Upper lobe of left lung (tissue), 6 donors: ENCODE measurements around the gene CYB5R3. TPM values are rescaled to one million over a fixed set of nuclear protein-coding genes. Genes with fewer than 3 reads are reported as not detected.
A peak's percentile ranks its signal among the peaks of the same experiment; 100 is the strongest.
"Not testable (repeated sequence)": the region's sequence is repeated elsewhere in the genome, so short reads cannot be mapped to it uniquely, and the experiment has no call there.

Source experiments
- ATAC-seq, 2 donors: fragments of 200-7000 bp; cut with Tn5 transposase; one replicate each; pipeline ENCODE4 v1.9.1; 2022; ENCODE audit warnings: mild to moderate bottlenecking in 2 of 2, moderate library complexity in 2 of 2; ENCODE audit not compliant: low FRiP score in 2 of 2
- DNase-seq, 2 donors: peaks; one replicate each; pipeline ENCODE4 v3.0.0-alpha.2; 2019 to 2020
- H3K27ac ChIP-seq, 4 donors: fragments of 200-600 bp; sonication (generic); one replicate each; pipeline ENCODE4 v1.5.1; 2016 to 2019
- H3K27me3 ChIP-seq, 4 donors: fragments of 200-600 bp; sonication (generic); one replicate each; pipeline ENCODE4 v1.5.1; 2017 to 2019
- H3K36me3 ChIP-seq, 4 donors: fragments of 200-600 bp; sonication (generic); one replicate each; pipeline ENCODE4 v1.5.1; 2016 to 2019
- H3K4me1 ChIP-seq, 4 donors: fragments of 200-600 bp; sonication (generic); one replicate each; pipeline ENCODE4 v1.5.1; 2018 to 2019
- H3K4me3 ChIP-seq, 4 donors: fragments of 200-600 bp; sonication (generic); one replicate each; pipeline ENCODE4 v1.5.1; 2017 to 2019; ENCODE audit warnings: mild to moderate bottlenecking in 2 of 4, moderate library complexity in 1 of 4
- H3K9me3 ChIP-seq, 4 donors: fragments of 200-600 bp; sonication (generic); one replicate each; pipeline ENCODE4 v1.5.1; 2018 to 2019
- CTCF ChIP-seq, 6 experiments: fragments of 450-650 bp in 4 of 6; fragments of 200-600 bp in 2 of 6; sonication (generic) in 2 of 6; IDR thresholded peaks; one replicate each; pipeline ENCODE4 v1.5.1; 2016 to 2019; ENCODE audit warnings: antibody characterized with exemption in 6 of 6
- EP300 ChIP-seq, 4 donors: sonication (generic); formaldehyde crosslinking; IDR thresholded peaks; one replicate each; pipeline ENCODE4 v1.5.1; 2017; ENCODE audit warnings: antibody characterized with exemption in 4 of 4, control low read depth in 2 of 4
- POLR2A ChIP-seq, 4 donors: fragments of 450-650 bp; IDR thresholded peaks; one replicate each; pipeline ENCODE4 v1.5.1; 2016 to 2017; ENCODE audit warnings: antibody characterized with exemption in 4 of 4, mild to moderate bottlenecking in 2 of 4
- POLR2AphosphoS5 ChIP-seq, 2 donors: sonication (generic); formaldehyde crosslinking; IDR thresholded peaks; one replicate each; pipeline ENCODE4 v1.5.1; 2017; ENCODE audit warnings: antibody characterized with exemption in 2 of 2
- WGBS, 2 donors: methylation state at CpG; one replicate each; pipeline ENCODE4 v1.1.5; 2017 to 2018; 5-methylcytosine and 5-hydroxymethylcytosine counted together
- total RNA-seq, 6 donors: library from RNA; depleted of rRNA in 4 of 6; stranded (reverse); fragments of >200 nt in 4 of 6; gene quantifications; one replicate each; pipeline versions ENCODE4 v1.1.0 to v1.2.1, GENCODE V29; 2016 to 2021
- donor health status: DM: no; HTN: no; CAD: no; lungs with moderate emphysema.
- donor health status: DM: no; HTN: yes; CAD: no; lungs with severe emphysema.

The CYB5R3 gene
- total RNA-seq, 6 donors from 2014 or later, result 79.6 to 265 (median 220) TPM

- ATAC-seq, result no peak
- no peak overlapping the region for H3K4me3 ChIP-seq
- peak overlapping the region; percentile 44 to 98 (median 76) for H3K27ac ChIP-seq
- no peak for DNase-seq
- WGBS, 2 donors, result 23 to 29% methylated on average over 5 of the region's 5 CpGs
- TF ChIP-seq POLR2AphosphoS5 (IDR thresholded peaks at IDR 0.05) (peak in 1 of 2 donors; percentile 25), EP300 (IDR thresholded peaks at IDR 0.05) (no peak), POLR2A (IDR thresholded peaks at IDR 0.05) (no peak), CTCF (IDR thresholded peaks at IDR 0.05) (no peak)
- peaks cover 56 to 72% (median 62%) of the 10 kb centered on the region in 4 donors for H3K4me1 ChIP-seq
- H3K9me3 ChIP-seq, result no peaks in the 10 kb centered on the region
- no peaks in the 10 kb centered on the region for H3K27me3 ChIP-seq
- peaks cover 0 to 11% (median 0%) of the 10 kb centered on the region in 4 donors for H3K36me3 ChIP-seq
These were observed 39.0 kb downstream of the CYB5R3 start for GRCh38 chr22:42610186-42610585.

- Histone ChIP-seq H3K36me3 (peaks cover 0 to 11% (median 0%) of the 10 kb centered on the region in 4 donors), H3K27me3 (no peaks in the 10 kb centered on the region), H3K27ac (peak overlapping the region; percentile 44 to 98 (median 76)), H3K9me3 (no peaks in the 10 kb centered on the region), H3K4me1 (peaks cover 67 to 83% (median 72%) of the 10 kb centered on the region in 4 donors), H3K4me3 (no peak overlapping the region)
- 52 to 61% methylated on average over 9 to 11 of the region's 11 CpGs for WGBS, 2 donors
- DNase-seq (no peak), ATAC-seq (no peak)
- TF ChIP-seq CTCF (IDR thresholded peaks at IDR 0.05), result no peak
- no peak for TF ChIP-seq POLR2AphosphoS5 (IDR thresholded peaks at IDR 0.05)
- no peak for TF ChIP-seq EP300 (IDR thresholded peaks at IDR 0.05)
- TF ChIP-seq POLR2A (IDR thresholded peaks at IDR 0.05), result no peak
These were observed 40.3 kb downstream of the CYB5R3 start for GRCh38 chr22:42608823-42609361.

GRCh38 chr22:42608136-42608822, 40.9 kb downstream of the CYB5R3 start:
- WGBS, 2 donors, result 62 to 79% methylated on average over 11 of the region's 11 CpGs
- Histone ChIP-seq H3K36me3 (peaks cover 0 to 15% (median under 1%) of the 10 kb centered on the region in 4 donors), H3K9me3 (no peaks in the 10 kb centered on the region), H3K27ac (peak overlapping the region; percentile 52 to 98 (median 76)), H3K4me3 (no peak overlapping the region), H3K4me1 (peaks cover 68 to 85% (median 73%) of the 10 kb centered on the region in 4 donors), H3K27me3 (no peaks in the 10 kb centered on the region)
- TF ChIP-seq CTCF (IDR thresholded peaks at IDR 0.05) (no peak), POLR2AphosphoS5 (IDR thresholded peaks at IDR 0.05) (no peak), EP300 (IDR thresholded peaks at IDR 0.05) (no peak), POLR2A (IDR thresholded peaks at IDR 0.05) (no peak)
- DNase-seq (no peak), ATAC-seq (no peak)

- H3K27me3 ChIP-seq, H3K4me3 ChIP-seq, H3K9me3 ChIP-seq, ATAC-seq: not testable (repeated sequence)
- DNase-seq, result peak in 1 of 2 donors; percentile 80
- Histone ChIP-seq H3K27ac (peak overlapping the region; percentile 9 to 98 (median 74)), H3K4me1 (peaks cover 64 to 85% (median 71%) of the 10 kb centered on the region in 4 donors), H3K36me3 (peaks cover 0 to 21% (median 5%) of the 10 kb centered on the region in 4 donors)
- 85 to 90% methylated on average over 9 to 31 of the region's 31 CpGs for WGBS, 2 donors
These were observed 41.6 kb downstream of the CYB5R3 start for GRCh38 chr22:42607641-42608040.

GRCh38 chr22:42604403-42604802, 44.8 kb downstream of the CYB5R3 start:
- H3K36me3 ChIP-seq, result peaks cover 6 to 47% (median 34%) of the 10 kb centered on the region in 4 donors
- H3K9me3 ChIP-seq, result no peaks in the 10 kb centered on the region
- TF ChIP-seq CTCF (IDR thresholded peaks at IDR 0.05) (no peak), EP300 (IDR thresholded peaks at IDR 0.05) (no peak), POLR2AphosphoS5 (IDR thresholded peaks at IDR 0.05) (no peak), POLR2A (IDR thresholded peaks at IDR 0.05) (no peak)
- H3K27ac ChIP-seq, result peak overlapping the region; percentile 12 to 52 (median 44)
- ATAC-seq, result peak; percentile 40 to 80
- H3K4me1 ChIP-seq, result peaks cover 32 to 67% (median 52%) of the 10 kb centered on the region in 4 donors
- H3K27me3 ChIP-seq, result no peaks in the 10 kb centered on the region
- WGBS, 2 donors, result 49 to 64% methylated on average over 3 of the region's 3 CpGs
- H3K4me3 ChIP-seq, result no peak overlapping the region
- DNase-seq, result no peak
